H9 (cell line): Measurements from ENCODE around the gene COX5A. TPM values are rescaled to one million over a fixed set of nuclear protein-coding genes. Genes with fewer than 3 reads are reported as not detected.
A peak's percentile ranks its signal among the peaks of the same experiment; 100 is the strongest.

Experiments
- DNase-seq: peaks from one replicate; pipeline ENCODE4 v3.0.0-alpha.2; 2017
- H2AFZ ChIP-seq: one replicate; pipeline ENCODE4 v1.6.1; 2013; ENCODE audit warnings: mild to moderate bottlenecking, low read length, control low read depth, moderate library complexity
- H2AK5ac ChIP-seq: 2 replicates; pipeline ENCODE4 v1.6.1; 2013; ENCODE audit warnings: low read length, control low read depth, mixed read lengths; ENCODE audit not compliant: insufficient read length
- H2BK120ac ChIP-seq: one replicate; pipeline ENCODE4 v1.6.1; 2013; ENCODE audit warnings: low read depth, mild to moderate bottlenecking, low read length, control low read depth, inconsistent platforms; ENCODE audit not compliant: poor library complexity, severe bottlenecking
- H2BK12ac ChIP-seq: 2 replicates; pipeline ENCODE4 v1.6.1; 2013; ENCODE audit warnings: low read length, control low read depth, mixed read lengths, low read depth; ENCODE audit not compliant: insufficient read length
- H2BK15ac ChIP-seq: 2 replicates; pipeline ENCODE4 v1.6.1; 2013; ENCODE audit warnings: low read depth, low read length, control low read depth
- H2BK20ac ChIP-seq: one replicate; pipeline ENCODE4 v1.6.1; 2013; ENCODE audit warnings: low read depth, mild to moderate bottlenecking, low read length, control low read depth, inconsistent platforms; ENCODE audit not compliant: poor library complexity, severe bottlenecking
- H2BK5ac ChIP-seq: 2 replicates; pipeline ENCODE4 v1.6.1; 2013; ENCODE audit warnings: low read length, control low read depth, mixed read lengths; ENCODE audit not compliant: insufficient read length
- H3K14ac ChIP-seq: 2 replicates; pipeline ENCODE4 v1.6.1; 2013; ENCODE audit warnings: low read length, control low read depth; ENCODE audit not compliant: insufficient read depth
- H3K18ac ChIP-seq: 2 replicates; pipeline ENCODE4 v1.6.1; 2013; ENCODE audit warnings: low read depth, mild to moderate bottlenecking, mixed read lengths, low read length, control low read depth; ENCODE audit not compliant: insufficient read length
- H3K23ac ChIP-seq: 2 replicates; pipeline ENCODE4 v1.6.1; 2013; ENCODE audit warnings: low read length, control low read depth, mixed read lengths, low read depth; ENCODE audit not compliant: insufficient read length
- H3K23me2 ChIP-seq: 2 replicates; pipeline ENCODE4 v1.6.1; 2013; ENCODE audit warnings: low read depth, mild to moderate bottlenecking, mixed read lengths, low read length, control low read depth; ENCODE audit not compliant: insufficient read length, poor library complexity, severe bottlenecking
- H3K27ac ChIP-seq: 2 replicates; pipeline ENCODE4 v1.5.1; 2013; ENCODE audit warnings: low read length, control low read depth, mixed read lengths, low read depth; ENCODE audit not compliant: insufficient read length
- H3K27me3 ChIP-seq: 2 replicates; pipeline ENCODE4 v1.6.1; 2013; ENCODE audit warnings: low read length, control low read depth, inconsistent platforms; ENCODE audit not compliant: insufficient read depth
- H3K4ac ChIP-seq: 2 replicates; pipeline ENCODE4 v1.6.1; 2013; ENCODE audit warnings: low read depth, mild to moderate bottlenecking, control low read depth, inconsistent platforms, low read length, moderate library complexity
- H3K4me1 ChIP-seq: 2 replicates; pipeline ENCODE4 v1.6.1; 2013; ENCODE audit warnings: low read length, control low read depth, inconsistent platforms; ENCODE audit not compliant: insufficient read depth
- H3K4me2 ChIP-seq: 2 replicates; pipeline ENCODE4 v1.6.1; 2013; ENCODE audit warnings: low read length, control low read depth, mixed read lengths; ENCODE audit not compliant: insufficient read length, insufficient read depth
- H3K56ac ChIP-seq: 2 replicates; pipeline ENCODE4 v1.6.1; 2013; ENCODE audit warnings: low read depth, mild to moderate bottlenecking, mixed read lengths, low read length, control low read depth; ENCODE audit not compliant: insufficient read length
- H3K79me1 ChIP-seq: 2 replicates; pipeline ENCODE4 v1.6.1; 2013; ENCODE audit warnings: low read depth, mild to moderate bottlenecking, moderate library complexity, low read length, control low read depth, inconsistent platforms; ENCODE audit not compliant: insufficient read depth, poor library complexity, severe bottlenecking
- H3K79me2 ChIP-seq: 2 replicates; pipeline ENCODE4 v1.6.1; 2013; ENCODE audit warnings: low read length, control low read depth, inconsistent platforms; ENCODE audit not compliant: insufficient read depth
- H3K9ac ChIP-seq: 2 replicates; pipeline ENCODE4 v1.6.1; 2013; ENCODE audit warnings: low read length, control low read depth, mixed read lengths; ENCODE audit not compliant: insufficient read length; ENCODE audit errors: extremely low read depth
- H3K9me3 ChIP-seq: one replicate; pipeline ENCODE4 v1.6.1; 2013; ENCODE audit warnings: low read depth, low read length, inconsistent platforms; ENCODE audit not compliant: control insufficient read depth
- H3T11ph ChIP-seq: one replicate; pipeline ENCODE4 v1.6.1; 2013; ENCODE audit warnings: mild to moderate bottlenecking, low read length, control low read depth, inconsistent platforms
- H4K20me1 ChIP-seq: one replicate; pipeline ENCODE4 v1.6.1; 2013; ENCODE audit not compliant: control insufficient read depth, insufficient read length, insufficient read depth
- H4K5ac ChIP-seq: 2 replicates; pipeline ENCODE4 v1.6.1; 2013; ENCODE audit warnings: low read depth, mild to moderate bottlenecking, mixed read lengths, low read length, control low read depth; ENCODE audit not compliant: insufficient read length
- H4K8ac ChIP-seq: replicated peaks from 2 replicates; pipeline ENCODE4 v1.6.1; 2013; ENCODE audit warnings: low read length, control low read depth, mixed read lengths, low read depth; ENCODE audit not compliant: insufficient read length
- H4K91ac ChIP-seq: 2 replicates; pipeline ENCODE4 v1.6.1; 2013; ENCODE audit warnings: low read depth, mild to moderate bottlenecking, moderate library complexity, mixed read lengths, low read length, control low read depth; ENCODE audit not compliant: insufficient read length
- H3K27ac Mint-ChIP-seq, 3 experiments: 2 replicates in 2 of 3; 3 replicates in 1 of 3; pipeline ENCODE4 v1.8.0; 2020 to 2021; ENCODE audit warnings: mixed read lengths in 3 of 3, mild to moderate bottlenecking in 1 of 3, moderate library complexity in 1 of 3
- H3K27me3 Mint-ChIP-seq: 2 replicates; pipeline ENCODE4 v1.8.0; 2021; ENCODE audit warnings: low read depth, mild to moderate bottlenecking, moderate library complexity, mixed read lengths
- H3K36me3 Mint-ChIP-seq, 3 experiments: 2 replicates in 2 of 3; 3 replicates in 1 of 3; pipeline ENCODE4 v1.8.0; 2020 to 2021; ENCODE audit warnings: low read depth in 3 of 3, mixed read lengths in 3 of 3; ENCODE audit not compliant: insufficient read depth in 1 of 3
- H3K4me1 Mint-ChIP-seq, 2 experiments: 2 replicates each; pipeline ENCODE4 v1.8.0; 2020; ENCODE audit warnings: mixed read lengths in 2 of 2
- H3K4me3 Mint-ChIP-seq, 2 experiments: 2 replicates in 1 of 2; 3 replicates in 1 of 2; pipeline ENCODE4 v1.8.0; 2020 to 2021; ENCODE audit warnings: mild to moderate bottlenecking in 2 of 2, mixed read lengths in 2 of 2, moderate library complexity in 1 of 2
- H3K9me3 Mint-ChIP-seq, 2 experiments: 2 replicates in 1 of 2; 3 replicates in 1 of 2; pipeline ENCODE4 v1.8.0; 2020; ENCODE audit warnings: mild to moderate bottlenecking in 2 of 2, mixed read lengths in 2 of 2, moderate library complexity in 1 of 2
- CTCF ChIP-seq: fragments of 200-600 bp; sonication (generic); conservative IDR thresholded peaks from 3 replicates; pipeline ENCODE4 v1.8.0; 2021; ENCODE audit warnings: antibody characterized with exemption, mild to moderate bottlenecking
- WGBS: extraction: QIAGEN DNeasy Blood & Tissue Kit; methylation state at CpG from one replicate; pipeline ENCODE4 v1.1.7; 2013; ENCODE audit warnings: missing lambda C conversion rate, low lambda C conversion rate, mixed read lengths; ENCODE audit not compliant: insufficient read length; ENCODE audit errors: extremely low coverage; 5-methylcytosine and 5-hydroxymethylcytosine counted together
- total RNA-seq: library from RNA; stranded (reverse); gene quantifications from 2 replicates; pipeline ENCODE4 v1.2.1, GENCODE V29; 2021

Gene COX5A
- total RNA-seq, 1 experiment from 2014 or later: 331 TPM

DNA sequence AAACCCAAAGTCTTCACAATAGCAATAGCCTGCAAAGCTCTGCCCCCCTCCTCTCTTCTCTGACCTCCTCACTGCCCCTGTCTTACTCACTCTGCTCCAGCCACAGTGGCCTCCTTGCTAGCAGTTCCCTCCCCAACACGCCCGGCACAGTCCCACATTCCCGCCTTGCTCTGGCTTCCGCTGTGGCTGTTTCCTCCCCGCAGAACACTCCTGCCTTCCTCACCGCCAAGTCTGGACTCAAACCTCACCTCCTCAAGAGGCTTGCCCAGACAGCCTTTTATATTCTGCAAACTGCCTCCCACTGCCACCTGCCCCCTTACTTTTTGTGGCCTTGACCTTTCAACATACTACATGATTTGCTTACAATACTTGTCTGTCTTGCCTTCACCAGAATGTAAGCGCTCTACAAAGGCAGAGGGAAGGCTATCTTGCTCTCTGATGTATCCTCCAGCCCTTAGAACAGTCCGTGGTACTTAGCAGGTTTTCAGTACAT, 48.4 kb downstream of the COX5A start:
- WGBS: no CpG with 5 or more reads among the region's 8 CpGs
- Histone ChIP-seq H4K91ac (no peak overlapping the region), H3K4me1 (no peaks in the 10 kb centered on the region), H4K5ac (no peak overlapping the region), H2BK5ac (no peak overlapping the region), H3K9ac (peak overlapping the region; percentile 24), H3K14ac (no peak overlapping the region), H3K79me1 (no peaks in the 10 kb centered on the region), H3T11ph (no peak overlapping the region), H3K27me3 (no peaks in the 10 kb centered on the region), H3K4ac (no peak overlapping the region), H2BK120ac (no peak overlapping the region), H2BK20ac (no peak overlapping the region), H3K23me2 (peaks cover 11% of the 10 kb centered on the region), H3K4me2 (peak overlapping the region; percentile 69), H4K20me1 (no peaks in the 10 kb centered on the region), H2AK5ac (no peak overlapping the region), H3K9me3 (no peaks in the 10 kb centered on the region), H3K18ac (no peak overlapping the region), H3K27ac (no peak overlapping the region), H2BK12ac (no peak overlapping the region), H3K23ac (no peak overlapping the region), H3K56ac (no peak overlapping the region), H4K8ac (no peak overlapping the region), H3K79me2 (no peaks in the 10 kb centered on the region), H2AFZ (peak overlapping the region; percentile 83), H2BK15ac (no peak overlapping the region)
- Mint-ChIP-seq H3K27ac (peak overlapping the region in 2 of 3 experiments; percentile 26 to 94; a peak in 1 of 7 replicates), H3K36me3 (peaks cover 15 to 30% (median 24%) of the 10 kb centered on the region in 3 experiments; a peak in 6 of 7 replicates), H3K27me3 (peaks cover 3% of the 10 kb centered on the region; the same call in 1 of the 2 replicates), H3K4me3 (peak overlapping the region; percentile 86 to 90), H3K9me3 (no peaks in the 10 kb centered on the region; a peak in 1 of 5 replicates), H3K4me1 (peaks cover 22 to 29% of the 10 kb centered on the region in 2 experiments)
- TF ChIP-seq CTCF: no peak
- DNase-seq: peak; percentile 59
